Measurements from ENCODE around the gene CDRT15. TPM values are rescaled to one million over a fixed set of nuclear protein-coding genes. Genes with fewer than 3 reads are reported as not detected.
A peak's percentile ranks its signal among the peaks of the same experiment; 100 is the strongest.
"Not testable (repeated sequence)": the region's sequence is repeated elsewhere in the genome, so short reads cannot be mapped to it uniquely, and the experiment has no call there.

CDRT15 gene
- total RNA-seq, 1 experiment from 2014 or later: not detected

DNA sequence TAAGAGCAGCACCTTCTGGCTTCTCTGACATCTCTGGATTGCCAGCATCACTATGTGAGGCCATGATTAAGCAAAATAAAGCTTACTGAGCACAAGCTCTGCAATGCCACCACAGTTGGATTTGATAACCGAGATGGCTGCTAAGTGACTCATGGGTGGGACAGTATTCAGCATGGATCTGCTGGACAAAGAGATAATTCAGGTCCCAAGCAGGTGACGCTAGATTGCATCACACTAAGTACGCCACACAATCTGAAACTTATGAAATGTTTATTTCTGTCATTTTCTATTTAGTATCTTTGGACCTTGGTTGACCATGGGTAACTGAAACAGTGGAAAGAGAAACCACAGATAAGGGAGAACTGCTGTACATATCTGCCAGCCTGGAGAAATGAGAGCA, 27.4 kb downstream of the CDRT15 start:
- peak; percentile 56 for DNase-seq (ENCODE audit: extremely low read depth, low read depth)

DNA sequence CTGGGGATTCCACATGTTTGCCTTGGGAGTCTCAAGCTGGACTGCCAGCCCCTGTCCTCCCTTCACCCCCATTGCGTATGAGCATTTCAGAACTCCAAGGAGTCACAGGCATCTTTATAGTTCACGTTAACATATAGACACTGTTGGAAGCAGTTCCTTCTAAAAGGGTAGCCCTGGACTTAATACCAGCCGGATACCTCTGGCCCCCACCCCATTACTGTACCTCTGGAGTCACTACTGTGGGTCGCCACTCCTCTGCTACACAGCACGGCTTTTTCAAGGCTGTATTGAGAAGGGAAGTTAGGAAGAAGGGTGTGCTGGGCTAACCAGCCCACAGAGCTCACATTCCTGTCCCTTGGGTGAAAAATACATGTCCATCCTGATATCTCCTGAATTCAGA, 28.9 kb downstream of the CDRT15 start:
- DNase-seq (ENCODE audit: extremely low read depth, low read depth): no peak

DNA sequence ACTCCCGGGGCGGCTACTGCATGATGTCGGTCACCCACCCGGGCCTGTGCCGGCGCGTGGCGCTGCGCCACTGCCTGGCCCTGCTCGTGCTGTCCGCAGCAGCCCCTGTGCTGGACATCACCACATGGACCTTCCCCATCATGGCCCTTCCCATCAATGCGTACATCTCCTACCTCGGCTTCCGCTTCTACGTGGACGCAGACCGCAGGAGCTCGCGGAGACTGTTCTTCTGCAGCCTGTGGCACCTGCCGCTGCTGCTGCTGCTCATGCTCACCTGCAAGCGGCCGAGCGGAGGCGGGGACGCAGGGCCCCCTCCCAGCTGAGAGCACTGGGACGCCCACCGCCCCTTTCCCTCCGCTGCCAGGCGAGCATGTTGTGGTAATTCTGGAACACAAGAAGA, 29.8 kb downstream of the CDRT15 start:
- DNase-seq (ENCODE audit: extremely low read depth, low read depth): no peak

DNA sequence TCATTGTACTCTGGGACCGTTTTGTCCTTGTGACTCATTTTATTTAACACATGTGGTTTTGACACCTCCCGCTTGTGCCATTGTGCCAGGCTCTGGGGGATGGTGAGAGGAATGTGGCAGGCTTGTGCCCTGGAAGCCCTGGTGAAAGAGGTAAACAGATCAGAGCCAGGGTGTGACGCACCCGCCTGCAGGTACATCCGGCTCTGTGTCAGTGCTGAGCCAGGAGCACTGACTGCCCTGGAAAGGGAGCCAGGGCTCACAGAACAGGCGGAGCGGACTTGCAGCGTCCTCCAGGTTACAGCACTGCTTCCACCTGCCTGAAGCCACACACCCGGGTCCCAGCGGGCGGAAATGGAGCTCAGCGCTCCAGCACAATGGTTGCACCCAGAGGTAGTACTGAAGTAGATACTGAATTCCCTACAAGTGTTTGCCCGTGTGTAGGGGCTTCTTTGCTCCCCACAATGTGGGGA, 30.6 kb downstream of the CDRT15 start:
- peak; percentile 69 for DNase-seq (ENCODE audit: extremely low read depth, low read depth)

DNA sequence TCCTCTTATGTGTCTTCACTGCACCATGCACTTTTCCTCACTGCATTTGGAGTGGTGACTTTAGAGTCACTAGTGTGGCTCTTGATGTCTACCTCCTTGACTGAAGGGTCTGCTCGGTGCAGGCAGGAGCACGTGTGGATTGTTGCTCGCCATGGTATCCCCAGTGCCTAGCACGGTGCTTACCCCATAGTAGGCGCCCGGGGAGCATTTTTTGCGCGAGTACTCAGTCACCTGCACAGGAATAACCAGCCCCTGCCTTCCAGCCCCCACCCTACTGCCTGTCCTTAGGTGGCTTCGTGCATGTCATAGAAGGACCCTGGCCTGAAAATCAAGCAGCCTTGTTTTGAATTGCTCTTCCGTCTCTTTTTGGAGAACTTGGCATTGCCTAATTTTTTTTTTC, 31.3 kb downstream of the CDRT15 start:
- no peak for DNase-seq (ENCODE audit: extremely low read depth, low read depth)

DNA sequence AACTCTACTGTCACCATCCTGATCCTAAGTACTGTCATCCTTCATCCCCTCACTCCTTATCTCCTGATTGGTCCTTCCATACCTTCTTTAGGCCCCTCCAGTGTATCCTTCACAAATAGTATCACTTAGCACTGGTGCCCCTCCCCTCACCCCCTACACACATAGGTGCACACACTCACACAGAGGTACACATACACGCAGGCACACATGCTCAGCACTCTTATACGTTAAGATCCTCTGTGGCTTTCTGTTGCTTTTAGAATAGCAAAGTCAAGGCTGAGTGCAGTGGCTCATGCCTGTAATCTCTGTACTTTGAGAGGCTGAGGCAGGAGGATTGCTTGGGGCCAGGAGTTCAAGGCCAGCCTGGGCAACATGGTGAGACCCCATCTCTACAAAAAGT, 32.1 kb downstream of the CDRT15 start:
- no peak for DNase-seq (ENCODE audit: extremely low read depth, low read depth)

DNA sequence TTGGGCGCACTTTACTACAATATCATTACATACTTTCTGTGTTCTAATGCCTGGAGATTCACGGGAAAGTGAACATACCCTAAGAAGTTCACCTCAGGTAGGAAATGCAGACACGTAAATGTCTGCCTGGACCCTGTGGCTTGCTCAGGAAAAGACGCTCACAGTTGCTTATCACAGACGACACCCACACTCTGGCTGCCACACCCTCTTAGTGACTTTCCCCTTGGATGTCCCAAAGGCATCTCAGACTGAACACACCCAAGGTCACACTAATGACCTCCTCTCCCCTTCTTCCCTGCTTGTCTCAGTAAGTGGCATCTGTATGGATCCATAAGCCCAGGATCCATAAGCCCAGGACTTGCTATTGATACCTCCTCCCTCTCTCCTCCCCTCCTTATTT, 32.6 kb downstream of the CDRT15 start:
- DNase-seq (ENCODE audit: extremely low read depth, low read depth): no peak

DNA sequence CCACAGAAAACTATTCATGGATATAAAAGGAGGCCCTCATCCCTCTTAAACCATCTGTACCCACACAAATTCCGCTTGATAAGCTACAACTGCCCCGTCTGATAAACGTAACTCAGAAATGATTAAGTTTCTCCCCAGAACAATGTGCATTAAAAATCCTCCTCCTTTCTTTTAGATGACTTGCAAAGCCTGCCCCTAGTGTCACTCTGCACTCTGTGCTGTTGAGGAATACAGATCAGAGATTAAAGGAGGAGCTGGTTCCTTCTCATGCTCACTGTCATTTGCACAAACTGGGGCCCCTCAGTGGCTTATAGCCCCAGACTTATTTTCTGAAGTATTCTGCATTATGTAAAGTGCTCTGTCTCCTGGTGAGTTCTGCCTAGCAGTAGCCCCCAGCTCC, 33.3 kb downstream of the CDRT15 start:
- peak; percentile 13 for DNase-seq (ENCODE audit: extremely low read depth, low read depth)

DNA sequence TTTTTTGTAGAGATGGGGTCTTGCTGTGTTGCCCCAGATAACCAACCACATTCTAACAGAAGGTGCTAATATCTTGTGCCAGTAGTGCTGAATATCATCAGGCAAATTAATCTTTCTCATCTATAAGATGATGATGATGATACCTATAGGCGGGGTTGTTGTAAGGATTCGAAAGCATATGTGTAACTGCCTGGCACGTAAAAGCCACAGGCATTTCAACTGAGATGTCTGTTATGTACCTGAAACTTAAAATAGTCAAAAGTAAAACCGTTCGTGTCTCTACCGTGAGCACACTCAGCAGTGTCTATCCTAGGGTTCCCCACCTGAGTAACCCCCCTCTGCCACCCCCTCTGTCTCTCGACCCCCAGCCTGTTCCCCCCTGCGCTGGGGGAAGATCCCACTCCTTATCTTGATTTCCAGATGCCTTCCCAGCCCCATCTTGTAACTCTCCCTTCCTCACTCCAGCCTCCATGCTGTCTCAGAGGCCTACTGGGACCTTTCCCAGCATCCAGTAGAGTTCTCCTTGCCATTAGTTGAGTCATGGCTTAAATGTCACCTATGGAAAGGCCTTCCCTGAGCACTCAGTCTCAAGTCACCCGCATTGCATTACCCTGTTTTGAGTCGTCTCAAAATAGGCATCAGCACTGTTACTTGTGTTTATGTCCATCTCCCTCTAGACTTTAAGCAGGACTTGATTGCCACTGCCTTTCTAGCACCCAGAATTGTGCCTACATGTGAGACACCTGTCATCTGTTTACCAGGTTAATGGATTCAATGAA, 34.1 kb downstream of the CDRT15 start:
- DNase-seq (ENCODE audit: extremely low read depth, low read depth): no peak

DNA sequence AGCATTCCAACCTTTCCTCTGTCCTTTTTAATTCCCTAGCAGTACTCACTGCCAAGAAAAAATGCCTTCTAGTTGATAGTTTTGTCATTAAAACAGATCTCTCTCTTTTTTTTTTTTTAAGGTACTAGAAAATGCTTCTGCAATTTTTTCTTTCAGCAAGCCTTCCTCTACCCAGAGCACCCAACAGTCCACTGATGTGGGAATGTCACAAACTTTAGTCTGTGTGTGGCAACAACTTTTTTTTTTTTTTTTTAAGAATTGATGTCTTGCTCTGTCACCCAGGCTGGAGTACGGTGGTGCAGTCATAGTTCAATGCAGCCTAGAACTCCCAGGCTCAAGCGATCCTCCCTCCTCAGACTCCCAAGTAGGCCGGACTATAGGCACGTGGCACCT, 34.7 kb downstream of the CDRT15 start:
- no peak for DNase-seq (ENCODE audit: extremely low read depth, low read depth)

DNA sequence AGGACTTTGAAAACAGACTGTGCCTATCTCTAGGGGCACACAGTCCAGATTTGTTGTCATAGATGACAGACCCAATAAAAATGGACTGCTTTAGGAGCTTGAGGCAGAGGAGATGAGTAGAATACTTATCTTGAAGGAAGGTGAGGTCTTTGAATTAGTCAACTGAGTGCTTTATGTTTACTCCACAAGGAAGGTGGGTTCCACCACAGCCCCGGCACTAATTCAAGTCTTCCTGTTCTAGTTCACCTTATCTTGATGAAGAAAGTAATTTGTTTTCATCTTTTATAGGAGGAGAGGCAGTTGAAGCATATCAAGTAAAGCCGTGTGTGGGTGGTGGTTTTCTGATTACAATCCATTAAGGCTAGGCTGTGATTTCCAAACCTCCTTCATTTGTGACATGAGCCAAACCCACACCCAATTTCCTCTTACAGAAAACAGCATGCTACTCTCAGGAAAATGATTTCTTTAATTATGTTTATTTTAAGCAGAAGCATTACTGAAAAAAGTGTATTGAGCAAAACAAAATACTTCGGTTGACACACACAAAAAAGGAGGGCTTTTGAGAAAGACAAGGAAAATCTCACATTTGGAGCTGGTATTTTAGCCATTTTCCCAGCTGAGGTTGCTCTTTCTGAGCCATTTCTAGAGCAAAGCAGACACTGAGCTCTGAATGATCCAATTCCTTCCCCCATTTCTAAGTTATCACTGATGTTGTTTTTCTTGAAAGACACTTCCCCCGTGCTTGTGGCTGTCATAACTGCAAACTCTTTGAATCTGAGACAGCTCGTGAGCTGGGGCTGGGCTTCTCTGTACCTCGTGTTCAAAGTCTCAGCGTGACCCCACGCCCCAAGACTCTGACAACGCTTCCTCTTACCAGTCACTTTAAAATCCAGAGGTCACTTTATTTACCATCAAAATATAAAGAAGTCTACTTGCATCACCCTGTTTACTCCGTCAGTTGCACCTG, 35.4 kb downstream of the CDRT15 start:
- DNase-seq (ENCODE audit: extremely low read depth, low read depth): no peak

DNA sequence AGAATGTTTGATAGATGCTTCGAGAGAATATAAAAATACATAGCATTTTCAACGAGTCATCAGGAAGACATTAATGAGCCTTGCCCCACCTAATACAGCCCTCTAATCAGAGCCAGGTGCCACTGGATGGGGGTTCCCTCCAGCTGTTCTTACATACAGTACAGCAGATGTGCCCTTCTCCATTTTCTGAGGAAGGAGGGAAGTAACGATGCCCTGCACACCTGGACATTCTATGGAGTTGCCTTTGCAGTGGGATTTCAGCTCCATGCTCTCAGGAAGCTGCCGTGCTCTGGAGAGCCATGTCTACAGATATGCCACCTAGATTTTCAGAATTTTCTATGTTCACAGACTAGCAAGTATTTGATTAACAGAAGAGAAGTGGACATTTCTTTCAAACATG, 36.3 kb downstream of the CDRT15 start:
- DNase-seq (ENCODE audit: extremely low read depth, low read depth): no peak

DNA sequence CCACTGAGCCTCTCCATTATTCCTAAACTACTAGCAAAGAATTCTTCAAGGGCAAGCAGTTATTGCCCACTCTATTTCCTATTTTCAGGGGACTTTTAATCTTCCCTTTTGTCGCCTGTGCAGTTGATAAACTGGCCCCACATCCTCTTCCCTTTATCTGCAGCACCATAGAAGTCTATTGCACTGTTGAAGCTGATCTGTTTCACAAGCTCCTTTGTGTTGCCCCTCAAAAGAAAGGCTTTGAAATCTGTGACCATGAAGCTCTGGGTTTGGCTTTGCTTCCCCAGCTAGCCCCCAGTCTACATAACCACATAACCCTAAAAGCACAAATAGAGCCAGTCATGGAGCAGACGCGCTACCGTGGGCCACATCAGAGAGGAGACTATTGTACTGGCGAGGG, 37.1 kb downstream of the CDRT15 start:
- no peak for DNase-seq (ENCODE audit: extremely low read depth, low read depth)

DNA sequence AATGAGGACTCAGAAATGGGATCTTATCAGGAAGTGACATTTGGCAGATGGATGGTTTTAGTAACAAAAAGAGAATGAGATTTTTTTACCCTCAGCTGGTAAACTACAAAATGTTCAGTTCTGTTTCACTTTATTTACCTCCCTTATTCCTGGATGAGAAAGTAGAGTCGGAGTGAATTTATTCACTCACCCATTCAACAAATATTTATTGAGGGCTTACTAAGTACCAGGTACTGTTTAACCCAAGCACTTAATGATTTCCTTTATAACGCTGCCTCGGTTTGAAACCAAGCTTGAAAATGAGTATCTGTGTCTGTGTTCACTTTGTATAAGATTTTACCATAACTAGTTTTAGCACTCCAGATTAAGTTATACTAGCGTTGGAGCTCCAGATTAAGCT, 38.1 kb downstream of the CDRT15 start:
- no peak for DNase-seq (ENCODE audit: extremely low read depth, low read depth)

DNA sequence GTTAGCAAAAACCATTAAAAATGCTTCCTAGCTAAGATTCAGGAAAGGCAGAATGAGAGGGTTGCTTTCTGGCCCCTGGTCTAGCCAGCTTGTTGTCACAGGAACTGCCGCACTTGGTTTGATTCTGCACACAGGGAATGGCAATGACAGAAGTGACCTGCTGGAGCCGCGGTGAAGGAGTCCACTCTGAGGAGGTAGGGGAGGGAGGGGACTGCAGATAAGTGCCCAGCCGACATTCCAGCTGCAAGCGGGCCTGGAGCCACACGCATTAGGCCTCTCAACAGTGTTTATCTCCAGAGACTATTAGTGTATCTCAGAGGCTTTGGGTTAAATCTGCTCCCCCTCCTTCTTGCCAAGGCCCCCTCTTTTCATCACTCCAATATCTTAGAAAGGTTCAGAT, 38.6 kb downstream of the CDRT15 start:
- DNase-seq (ENCODE audit: extremely low read depth, low read depth): no peak

DNA sequence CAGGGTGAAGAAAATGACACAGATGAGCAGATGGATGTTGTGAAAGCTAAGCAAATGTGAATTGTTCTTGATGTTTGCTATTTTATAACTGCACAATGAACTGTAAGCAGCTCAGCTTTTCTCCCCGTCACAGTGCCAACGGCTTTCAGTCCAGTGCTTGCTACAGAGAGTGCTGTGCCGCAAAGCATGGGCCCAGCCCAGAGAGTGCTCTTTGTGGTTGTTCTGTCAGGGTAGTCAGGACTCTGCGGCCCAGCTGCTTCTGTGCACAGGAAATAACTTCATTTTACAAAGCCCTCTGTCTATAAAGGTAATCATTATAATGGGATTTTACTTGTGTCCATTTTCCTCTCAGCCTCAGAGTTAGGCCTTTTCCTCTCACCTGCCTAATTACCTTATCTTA, 39.1 kb downstream of the CDRT15 start:
- DNase-seq (ENCODE audit: extremely low read depth, low read depth): no peak

DNA sequence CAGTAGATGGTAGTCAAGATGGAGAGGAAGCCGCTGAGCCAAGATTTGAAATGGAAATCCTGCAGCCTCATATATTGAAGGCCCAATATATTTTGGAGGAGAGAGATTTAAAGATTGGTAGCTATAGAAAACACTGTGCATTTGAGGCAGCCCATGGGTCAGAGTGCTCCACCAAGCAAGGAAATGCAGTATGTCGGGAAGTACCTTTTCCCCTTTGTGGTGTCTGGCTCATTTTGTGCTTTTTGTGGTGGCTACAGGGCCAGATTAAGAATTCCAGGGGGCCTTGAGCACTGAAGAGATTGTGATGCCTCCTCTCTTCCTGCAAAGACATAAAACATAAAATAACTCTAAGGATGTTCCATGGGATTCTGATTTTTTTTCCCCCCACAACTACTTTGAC, 39.6 kb downstream of the CDRT15 start:
- no peak for DNase-seq (ENCODE audit: extremely low read depth, low read depth)

DNA sequence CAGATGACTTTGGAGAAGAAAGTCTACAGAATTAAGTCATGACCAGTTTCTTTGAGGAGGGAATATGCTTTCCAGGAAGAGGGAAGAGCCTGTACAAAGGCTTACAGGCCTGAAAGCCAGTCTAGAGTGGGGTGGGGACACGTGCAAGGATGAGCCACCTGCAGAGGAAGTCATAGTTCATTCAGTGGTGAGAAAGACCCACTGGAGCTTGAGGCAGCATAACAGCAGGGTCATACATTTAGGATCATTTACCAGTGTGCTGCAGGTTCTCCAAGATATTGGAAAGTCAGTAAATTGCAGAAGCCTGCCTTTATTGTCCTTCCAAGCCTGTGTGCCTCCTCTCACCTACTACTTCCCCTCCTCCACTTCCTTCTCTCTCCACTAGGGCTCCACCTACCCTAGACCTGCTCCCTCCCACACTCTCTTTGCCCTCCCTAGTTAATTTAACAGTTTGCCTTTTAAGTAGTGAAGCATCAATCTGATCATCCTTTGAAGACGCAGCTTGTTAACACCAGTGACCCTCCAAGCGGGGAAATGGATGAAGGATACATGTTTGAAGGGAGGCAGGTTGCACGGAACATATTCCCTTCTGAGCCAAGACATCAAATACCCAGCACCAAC, 40.2 kb downstream of the CDRT15 start:
- DNase-seq (ENCODE audit: extremely low read depth, low read depth): no peak

DNA sequence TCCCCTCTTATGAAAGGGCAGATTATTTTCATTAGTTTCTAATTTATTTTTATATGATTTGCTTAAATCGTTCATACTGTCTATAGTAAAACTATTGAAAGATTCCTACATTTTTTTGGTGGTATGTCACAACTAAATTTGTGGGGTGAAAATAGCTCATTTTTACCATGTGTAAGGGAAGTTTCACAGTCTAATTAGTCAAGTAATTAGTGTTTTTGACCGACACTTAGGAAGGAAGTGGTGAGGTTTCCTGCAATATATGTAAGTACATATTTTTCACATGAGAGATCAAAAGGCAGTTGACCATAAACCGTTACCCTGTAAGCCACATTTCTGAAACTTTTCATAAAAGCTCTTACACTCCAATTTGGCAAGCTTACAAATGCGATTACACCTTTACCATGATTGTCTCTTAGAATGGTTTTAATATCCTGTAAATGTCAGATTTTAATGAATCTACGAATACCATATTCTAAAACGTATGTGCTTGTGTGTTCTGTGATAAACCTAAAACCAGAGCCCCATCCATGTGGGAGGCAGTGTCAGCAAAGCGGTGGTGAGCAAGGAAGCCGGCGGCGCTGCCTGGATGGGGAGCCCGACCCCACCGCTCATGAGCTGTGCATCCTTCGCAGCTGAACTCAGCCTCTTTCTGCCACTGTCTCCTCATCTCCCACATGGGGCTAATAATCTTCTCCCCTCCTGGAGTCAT, 43.9 kb downstream of the CDRT15 start:
- DNase-seq (ENCODE audit: extremely low read depth, low read depth): not testable (repeated sequence)

DNA sequence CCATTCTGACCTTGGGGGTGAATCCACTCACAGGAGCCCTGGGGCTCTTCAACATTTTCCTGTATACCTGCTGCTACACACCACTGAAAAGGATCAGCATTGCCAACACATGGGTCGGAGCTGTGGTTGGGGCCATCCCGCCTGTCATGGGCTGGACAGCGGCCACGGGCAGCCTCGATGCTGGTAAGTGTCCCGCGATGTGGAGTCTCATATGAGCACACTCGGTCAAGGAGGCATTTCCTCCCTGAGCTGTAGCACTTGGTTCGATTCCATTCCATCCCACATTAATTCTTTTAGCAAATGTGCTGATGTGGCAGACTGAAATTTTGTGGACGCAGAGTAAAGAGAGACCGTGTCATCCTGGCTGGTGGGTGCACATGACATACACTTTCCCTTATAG, 44.6 kb downstream of the CDRT15 start:
- DNase-seq (ENCODE audit: extremely low read depth, low read depth): not testable (repeated sequence)

DNA sequence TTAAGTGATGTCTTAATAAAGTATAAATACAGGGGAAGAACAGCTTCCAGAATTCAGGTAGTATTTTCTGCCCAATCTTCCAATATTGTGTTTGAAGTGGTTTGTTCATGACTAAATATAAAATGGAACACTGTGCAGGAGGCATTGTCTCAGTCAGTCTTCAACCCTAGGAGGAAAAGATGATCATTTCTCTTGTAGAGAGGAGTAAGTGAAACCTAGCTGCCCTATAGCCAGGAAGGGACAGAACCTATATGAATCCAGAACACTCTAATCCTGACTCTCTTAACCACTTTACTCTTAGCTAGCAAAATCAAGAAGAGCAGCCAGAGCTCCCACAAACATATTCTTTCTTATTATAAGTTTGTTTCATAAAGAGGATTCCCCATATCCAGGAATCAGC, 45.2 kb downstream of the CDRT15 start:
- not testable (repeated sequence) for DNase-seq (ENCODE audit: extremely low read depth, low read depth)

Measured in NCI-H460 (cell line).